Endothelial cell of umbilical vein (primary cell): ENCODE measurements around the gene IP6K2. TPM values are rescaled to one million over a fixed set of nuclear protein-coding genes. Genes with fewer than 3 reads are reported as not detected.

Experiments used
- BruUV-seq: library from RNA; stranded (reverse); fragments of 400-500 nt; replicated peaks from 2 replicates; lab custom pipeline; 2021; lab: Mats Ljungman, UMichigan
- CTCF ChIA-PET: fragments of 300-600, 350-600 bp; sonication (Branson Sonifier 250); formaldehyde crosslinking; loops from one replicate; lab custom pipeline; 2021; ENCODE audit warnings: antibody characterized with exemption, inconsistent platforms; lab: Charles Lee
- POLR2A ChIA-PET: fragments of 300-600, 350-600 bp; sonication (Branson Sonifier 250); formaldehyde crosslinking; loops from one replicate; lab custom pipeline; 2021; ENCODE audit warnings: antibody characterized with exemption, inconsistent platforms; lab: Charles Lee
- DNase-seq: peaks from one replicate; pipeline ENCODE4 v3.0.0-alpha.2; 2011; ENCODE audit warnings: low read depth, low spot score
- FAIRE-seq: peaks from 2 replicates; lab custom pipeline; 2011; peaks lifted over from hg19 to GRCh38; lab: Jason Lieb, UNC
- H2AFZ ChIP-seq: 2 replicates; pipeline ENCODE4 v1.6.0; 2012; ENCODE audit warnings: low read depth, low read length, control low read depth, inconsistent platforms
- H3K27ac ChIP-seq: 2 replicates; pipeline ENCODE4 v1.5.1; 2011; ENCODE audit warnings: low read depth, mild to moderate bottlenecking, control low read depth, low read length, moderate library complexity; ENCODE audit not compliant: insufficient read depth
- H3K27me3 ChIP-seq, 2 experiments: 2 replicates each; pipeline versions ENCODE4 v1.6.0 to v1.6.1; 2011; ENCODE audit warnings: low read length in 2 of 2, mixed read lengths in 1 of 2; ENCODE audit not compliant: control insufficient read depth in 2 of 2, insufficient read depth in 2 of 2
- H3K36me3 ChIP-seq, 2 experiments: 2 replicates in 1 of 2; 3 replicates in 1 of 2; pipeline ENCODE4 v1.5.1; 2011; ENCODE audit warnings: low read length in 2 of 2, mild to moderate bottlenecking in 1 of 2, moderate library complexity in 1 of 2; ENCODE audit not compliant: control insufficient read depth in 2 of 2, insufficient read depth in 2 of 2; ENCODE audit errors: extremely low read depth in 1 of 2
- H3K4me1 ChIP-seq: 3 replicates; pipeline ENCODE4 v1.5.1; 2011; ENCODE audit warnings: mild to moderate bottlenecking, low read length; ENCODE audit not compliant: control insufficient read depth, insufficient read depth; ENCODE audit errors: extremely low read depth
- H3K4me2 ChIP-seq: 2 replicates; pipeline ENCODE4 v1.6.1; 2011; ENCODE audit warnings: low read length, control low read depth, mixed read lengths; ENCODE audit not compliant: insufficient read depth
- H3K4me3 ChIP-seq, 3 experiments: fragments of 200-600 bp in 1 of 3; sonication (generic), shearing (Covaris generic) in 1 of 3; replicated peaks in 1 of 3; 2 replicates each; pipeline ENCODE4 v1.5.1; 2011 to 2016; ENCODE audit warnings: control low read depth in 3 of 3, low read length in 3 of 3, mild to moderate bottlenecking in 2 of 3, inconsistent platforms in 1 of 3, low read depth in 1 of 3, moderate library complexity in 1 of 3; ENCODE audit not compliant: insufficient read depth in 1 of 3
- H3K79me2 ChIP-seq: 2 replicates; pipeline ENCODE4 v1.6.0; 2012; ENCODE audit warnings: low read length, inconsistent platforms; ENCODE audit not compliant: control insufficient read depth, insufficient read depth
- H3K9ac ChIP-seq: replicated peaks from 2 replicates; pipeline ENCODE3; 2011; ENCODE audit warnings: low read length, control low read depth; ENCODE audit not compliant: insufficient read depth; ENCODE audit errors: extremely low read depth
- H3K9me1 ChIP-seq: replicated peaks from 3 replicates; pipeline ENCODE4 v1.6.0; 2011; ENCODE audit warnings: mild to moderate bottlenecking, low read length; ENCODE audit not compliant: control insufficient read depth, insufficient read depth; ENCODE audit errors: extremely low read depth
- H3K9me3 ChIP-seq: replicated peaks from 2 replicates; pipeline ENCODE4 v1.5.1; 2012; ENCODE audit warnings: low read length, inconsistent platforms; ENCODE audit not compliant: control insufficient read depth, insufficient read depth
- H4K20me1 ChIP-seq: replicated peaks from 2 replicates; pipeline ENCODE3; 2011; ENCODE audit warnings: mild to moderate bottlenecking, low read length; ENCODE audit not compliant: control insufficient read depth, insufficient read depth; ENCODE audit errors: extremely low read depth
- EZH2 ChIP-seq: IDR thresholded peaks from 2 replicates; pipeline ENCODE4 v1.6.1; 2012; ENCODE audit warnings: borderline replicate concordance, low read depth, mild to moderate bottlenecking, moderate library complexity, low read length, inconsistent platforms; ENCODE audit not compliant: severe bottlenecking
- FOS ChIP-seq: IDR thresholded peaks from 2 replicates; pipeline ENCODE4 v1.6.1; 2011; ENCODE audit warnings: mild to moderate bottlenecking, low read length, moderate library complexity, borderline replicate concordance; ENCODE audit not compliant: insufficient read depth
- GATA2 ChIP-seq: IDR thresholded peaks from 2 replicates; pipeline ENCODE4 v1.7.0; 2011; ENCODE audit warnings: low read depth, mild to moderate bottlenecking, moderate library complexity, mixed read lengths, low read length; ENCODE audit not compliant: insufficient read length, insufficient read depth
- JUN ChIP-seq: IDR thresholded peaks from 2 replicates; pipeline ENCODE4 v1.6.1; 2011; ENCODE audit warnings: borderline replicate concordance, low read depth; ENCODE audit not compliant: insufficient read length, insufficient read depth
- MYC ChIP-seq: IDR thresholded peaks from one replicate; pipeline ENCODE4 v1.6.1; 2011; ENCODE audit warnings: mild to moderate bottlenecking, low read depth, low read length
- POLR2A ChIP-seq: IDR thresholded peaks from 2 replicates; pipeline ENCODE4 v1.6.1; 2012; ENCODE audit warnings: low read depth, mild to moderate bottlenecking, control low read depth, low read length
- POLR2AphosphoS5 ChIP-seq: IDR thresholded peaks from 2 replicates; pipeline ENCODE4 v1.6.1; 2012; ENCODE audit warnings: low read depth, mild to moderate bottlenecking, control low read depth, low read length, moderate library complexity; ENCODE audit not compliant: insufficient read depth
- dilution Hi-C: fragments of 300-500 bp; cut with MboI; formaldehyde crosslinking; loops from one replicate; pipeline ENCODE4 v1.15.0; 2019; ENCODE audit warnings: low sequenced_read_pairs; ENCODE audit not compliant: extremely low pct_ligation_motif_present
- intact Hi-C: fragments of 100-400 bp; cut with micrococcal nuclease; formaldehyde crosslinking; loops from one replicate; pipeline ENCODE4 v1.10.0; 2022
- polyA plus RNA-seq, 4 experiments: library from polyadenylated mRNA; depleted of rRNA in 3 of 4; stranded (reverse) in 3 of 4; unstranded in 1 of 4; fragments of >200 nt; gene quantifications; 2 replicates each; pipeline versions ENCODE4 v1.2.1 to v1.2.3, GENCODE V29; 2011 to 2012; ENCODE audit warnings: missing spikeins in 1 of 4
- total RNA-seq: library from RNA; stranded (reverse); gene quantifications from 2 replicates; pipeline ENCODE4 v1.2.3, GENCODE V29; 2021
- TF ChIP-seq, protein P1 (sequence below): IDR thresholded peaks from 2 replicates; pipeline ENCODE4 v1.6.1; 2011; ENCODE audit not compliant: insufficient read depth, insufficient read length
- TF ChIP-seq, protein P2 (sequence below), 2 donors: IDR thresholded peaks; 1 replicate in 1 of 2; 2 replicates in 1 of 2; pipeline ENCODE4 v1.5.1; 2011; ENCODE audit warnings: low read length in 2 of 2, mild to moderate bottlenecking in 2 of 2, moderate library complexity in 2 of 2, control low read depth in 1 of 2, inconsistent platforms in 1 of 2, low read depth in 1 of 2; ENCODE audit not compliant: insufficient read depth in 1 of 2; ENCODE audit errors: extremely low read depth in 1 of 2

Gene IP6K2
- total and polyA plus RNA-seq, 2 donors (not counting 3 experiments of a cell fraction or from before 2014, with no cell fraction given), result 81.8 to 143 TPM

DNA sequence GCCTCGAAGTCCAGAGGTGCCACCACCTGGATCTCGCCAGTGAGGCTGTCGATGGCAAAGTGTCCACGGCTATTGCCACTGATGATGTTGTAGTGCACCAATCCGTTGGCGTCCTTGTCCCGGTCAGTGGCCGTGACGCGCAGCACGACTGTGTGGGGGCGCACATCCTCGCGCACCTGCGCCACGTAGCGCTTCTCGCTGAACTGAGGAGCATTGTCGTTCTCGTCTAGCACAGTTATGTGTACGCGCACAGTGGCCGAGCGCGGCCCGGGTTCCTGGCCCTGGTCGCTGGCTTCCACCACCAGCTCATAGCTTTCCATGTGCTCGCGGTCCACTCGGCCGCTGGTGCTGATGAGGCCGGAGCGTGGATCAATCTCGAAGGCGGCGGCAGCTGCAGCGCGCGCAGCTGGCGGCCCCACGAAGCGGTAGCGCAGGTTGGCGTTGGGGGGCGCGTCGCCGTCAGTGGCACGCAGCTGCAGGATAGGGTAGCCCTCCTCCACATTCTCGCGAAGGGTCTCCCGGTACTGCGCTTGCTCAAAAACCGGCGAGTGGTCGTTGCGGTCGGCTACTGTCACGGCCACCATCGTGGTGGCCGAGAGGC, 56.1 kb downstream of the IP6K2 start:
- Histone ChIP-seq H4K20me1 (no peaks in the 10 kb centered on the region), H3K4me2 (no peak overlapping the region), H3K4me3 (no peak overlapping the region), H3K27me3 (peaks cover 8 to 10% of the 10 kb centered on the region in 2 experiments), H3K9ac (no peak overlapping the region), H3K36me3 (no peaks in the 10 kb centered on the region), H3K27ac (no peak overlapping the region), H3K79me2 (no peaks in the 10 kb centered on the region), H3K4me1 (peaks cover 12% of the 10 kb centered on the region), H3K9me3 (no peaks in the 10 kb centered on the region), H3K9me1 (no peaks in the 10 kb centered on the region), H2AFZ (no peak overlapping the region)
- no TSS peak for BruUV-seq
- POLR2A ChIA-PET, result no interaction called here
- no peak for DNase-seq
- TF ChIP-seq JUN, result no peak
- TF ChIP-seq EZH2, result peak; percentile 16
- CTCF ChIA-PET, result interaction anchor here (2.9 kb wide), 1 partner anchor 25 kb away, joined by 20 read pairs; the partner anchor contains the start of gene SLC26A6
- intact Hi-C loops (no loop called here), dilution Hi-C loops (no loop called here)
- no peak for FAIRE-seq

DNA sequence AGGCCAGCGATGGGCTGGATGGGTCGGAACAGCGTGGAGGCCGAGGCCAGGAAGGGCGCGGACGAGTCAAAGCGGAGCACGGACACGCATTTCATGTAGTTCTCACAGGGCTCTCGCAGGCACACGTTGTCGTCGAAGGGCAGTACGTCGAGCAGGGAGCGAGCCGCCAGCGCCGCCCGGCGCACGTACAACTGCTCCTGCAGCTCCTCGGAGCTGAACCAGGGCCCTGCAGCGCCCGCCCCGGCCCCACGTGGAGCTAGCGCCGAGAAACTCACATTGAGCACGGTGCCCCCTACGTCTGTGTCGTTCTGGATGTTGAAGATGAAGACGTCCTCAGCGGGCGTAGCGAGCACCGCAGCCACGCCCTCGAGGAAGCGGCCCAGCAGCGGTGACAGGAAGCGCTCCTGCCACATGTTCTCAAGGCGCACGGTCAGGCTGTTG, 60.2 kb downstream of the IP6K2 start:
- BruUV-seq, result no TSS peak
- FAIRE-seq (no peak), DNase-seq (no peak)
- intact Hi-C loops (loop anchor here (1.0 to 2.0 kb wide), 5 partner anchors 22 to 256 kb away; partner anchors contain the start of genes SLC26A6 and UQCRC1), dilution Hi-C loops (no loop called here)
- peak overlapping the region in 2 of 3 experiments; percentile 18 to 46 for H3K4me3 ChIP-seq
- H3K79me2 ChIP-seq, result no peaks in the 10 kb centered on the region
- H2AFZ ChIP-seq, result peak overlapping the region; percentile 92
- peak overlapping the region; percentile 35 for H3K4me2 ChIP-seq
- POLR2A ChIA-PET, result no interaction called here
- no peak overlapping the region for H3K9ac ChIP-seq
- H4K20me1 ChIP-seq, result no peaks in the 10 kb centered on the region
- peaks cover 7% of the 10 kb centered on the region for H3K4me1 ChIP-seq
- no peak overlapping the region for H3K27ac ChIP-seq
- no peaks in the 10 kb centered on the region for H3K9me3 ChIP-seq
- peaks cover 0 to under 1% of the 10 kb centered on the region in 2 experiments for H3K27me3 ChIP-seq
- CTCF ChIA-PET, result interaction anchor here (0.7 to 5.1 kb wide), 6 partner anchors 12 to 257 kb away, joined by 3 to 32 read pairs (median 3); partner anchors contain the start of genes NCKIPSD, PFKFB4 and SLC26A6
- H3K36me3 ChIP-seq, result no peaks in the 10 kb centered on the region
- TF ChIP-seq EZH2 (no peak), POLR2A (no peak), MYC (no peak), JUN (no peak), GATA2 (no peak), POLR2AphosphoS5 (no peak), FOS (no peak)
- TF ChIP-seq, protein P1, sequence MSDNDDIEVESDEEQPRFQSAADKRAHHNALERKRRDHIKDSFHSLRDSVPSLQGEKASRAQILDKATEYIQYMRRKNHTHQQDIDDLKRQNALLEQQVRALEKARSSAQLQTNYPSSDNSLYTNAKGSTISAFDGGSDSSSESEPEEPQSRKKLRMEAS, result no peak
- TF ChIP-seq, protein P2, sequence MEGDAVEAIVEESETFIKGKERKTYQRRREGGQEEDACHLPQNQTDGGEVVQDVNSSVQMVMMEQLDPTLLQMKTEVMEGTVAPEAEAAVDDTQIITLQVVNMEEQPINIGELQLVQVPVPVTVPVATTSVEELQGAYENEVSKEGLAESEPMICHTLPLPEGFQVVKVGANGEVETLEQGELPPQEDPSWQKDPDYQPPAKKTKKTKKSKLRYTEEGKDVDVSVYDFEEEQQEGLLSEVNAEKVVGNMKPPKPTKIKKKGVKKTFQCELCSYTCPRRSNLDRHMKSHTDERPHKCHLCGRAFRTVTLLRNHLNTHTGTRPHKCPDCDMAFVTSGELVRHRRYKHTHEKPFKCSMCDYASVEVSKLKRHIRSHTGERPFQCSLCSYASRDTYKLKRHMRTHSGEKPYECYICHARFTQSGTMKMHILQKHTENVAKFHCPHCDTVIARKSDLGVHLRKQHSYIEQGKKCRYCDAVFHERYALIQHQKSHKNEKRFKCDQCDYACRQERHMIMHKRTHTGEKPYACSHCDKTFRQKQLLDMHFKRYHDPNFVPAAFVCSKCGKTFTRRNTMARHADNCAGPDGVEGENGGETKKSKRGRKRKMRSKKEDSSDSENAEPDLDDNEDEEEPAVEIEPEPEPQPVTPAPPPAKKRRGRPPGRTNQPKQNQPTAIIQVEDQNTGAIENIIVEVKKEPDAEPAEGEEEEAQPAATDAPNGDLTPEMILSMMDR (IDR thresholded peaks at IDR 0.05; ENCODE audit: extremely low read depth in 1 of 2, insufficient read depth in 1 of 2, low read depth in 1 of 2, low read length in 2 of 2), result no peak
- no peaks in the 10 kb centered on the region for H3K9me1 ChIP-seq
